A549 (cell line): ENCODE data around the gene SREK1IP1. TPM values are rescaled to one million over a fixed set of nuclear protein-coding genes. Genes with fewer than 3 reads are reported as not detected.

Experiments used
- ATAC-seq, 2 experiments: fragments of 200-7000 bp in 1 of 2; fragments of >200 bp in 1 of 2; cut with Nextera tagmentation in 1 of 2; cut with Tn5 transposase in 1 of 2; 3 replicates each; pipeline versions ENCODE4 v1.8.0 to v1.9.1; 2018 to 2020; ENCODE audit warnings: mild to moderate bottlenecking in 1 of 2, moderate library complexity in 1 of 2
- CTCF ChIA-PET: fragments of 300-600 bp; sonication (Branson Sonifier 250); formaldehyde crosslinking; extraction: SDS; loops from one replicate; lab custom pipeline; 2021; ENCODE audit warnings: antibody characterized with exemption, inconsistent platforms; lab: Yijun Ruan, JAX
- POLR2A ChIA-PET: fragments of 350-600 bp; formaldehyde crosslinking; extraction: SDS; loops from one replicate; lab custom pipeline; 2021; ENCODE audit warnings: antibody characterized with exemption, inconsistent platforms; lab: Yijun Ruan, JAX
- DNase-seq, 2 experiments: peaks; one replicate each; pipeline versions ENCODE4 v3.0.0 to v3.0.0-alpha.2; 2011 to 2016; ENCODE audit warnings: low read depth in 1 of 2, low spot score in 1 of 2
- FAIRE-seq: peaks from 2 replicates; lab custom pipeline; 2011; peaks lifted over from hg19 to GRCh38; lab: Jason Lieb, UNC
- H3K27ac ChIP-seq, 2 experiments: fragments of >200 bp; sonication (Bioruptor Twin); formaldehyde crosslinking; 3 replicates each; pipeline ENCODE4 v1.5.1; 2016 to 2017
- H3K4me1 ChIP-seq: fragments of >200 bp; sonication (Bioruptor Twin); formaldehyde crosslinking; 3 replicates; pipeline ENCODE4 v1.6.1; 2016
- H3K4me2 ChIP-seq: fragments of >200 bp; sonication (Bioruptor Twin); formaldehyde crosslinking; 3 replicates; pipeline ENCODE4 v1.6.1; 2016
- H3K4me3 ChIP-seq: fragments of >200 bp; sonication (Bioruptor Twin); formaldehyde crosslinking; 3 replicates; pipeline ENCODE4 v1.5.1; 2016
- H3K9me3 ChIP-seq: fragments of >200 bp; sonication (Bioruptor Twin); formaldehyde crosslinking; 3 replicates; pipeline ENCODE4 v1.6.1; 2016
- CBX8 ChIP-seq: fragments of 200-600 bp; sonication (generic); IDR thresholded peaks from 2 replicates; pipeline ENCODE4 v1.6.1; 2016
- CHD2 ChIP-seq: fragments of 150-350 bp; IDR thresholded peaks from 2 replicates; pipeline ENCODE4 v1.6.1; 2014; ENCODE audit warnings: low read length; ENCODE audit not compliant: partially characterized antibody
- CHD4 ChIP-seq: fragments of 200-600 bp; sonication (generic); IDR thresholded peaks from 2 replicates; pipeline ENCODE4 v1.6.1; 2016; ENCODE audit warnings: antibody characterized with exemption, mild to moderate bottlenecking, borderline replicate concordance
- EP300 ChIP-seq, 2 experiments: fragments of >200 bp; sonication (Bioruptor Twin); formaldehyde crosslinking; IDR thresholded peaks; 2 replicates in 1 of 2; 3 replicates in 1 of 2; pipeline ENCODE4 v1.6.1; 2016 to 2017
- FOSB ChIP-seq: fragments of 250-450 bp; sonication (Bioruptor Pico); IDR thresholded peaks from 2 replicates; pipeline ENCODE4 v1.5.0; 2020; ENCODE audit warnings: mild to moderate bottlenecking, moderate library complexity
- FOXS1 ChIP-seq: fragments of 250-450 bp; sonication (Bioruptor Pico); IDR thresholded peaks from 2 replicates; pipeline ENCODE4 v1.5.0; 2020; ENCODE audit warnings: mild to moderate bottlenecking, moderate library complexity
- HDAC2 ChIP-seq: fragments of 200-600 bp; sonication (generic); IDR thresholded peaks from 2 replicates; pipeline ENCODE4 v1.6.1; 2016
- HOXB5 ChIP-seq: fragments of 250-450 bp; sonication (Bioruptor Pico); IDR thresholded peaks from 2 replicates; pipeline ENCODE4 v1.5.0; 2020; ENCODE audit warnings: mild to moderate bottlenecking, moderate library complexity
- JUN ChIP-seq, 2 experiments: fragments of >200 bp; sonication (Bioruptor Twin); formaldehyde crosslinking; IDR thresholded peaks; 2 replicates in 1 of 2; 3 replicates in 1 of 2; pipeline ENCODE4 v1.6.1; 2016 to 2017
- KDM1A ChIP-seq: fragments of 200-600 bp; sonication (generic); IDR thresholded peaks from 2 replicates; pipeline ENCODE4 v1.6.1; 2016; ENCODE audit warnings: low read depth, mild to moderate bottlenecking
- MYC ChIP-seq: IDR thresholded peaks from 2 replicates; pipeline ENCODE4 v1.6.1; 2012; ENCODE audit warnings: mild to moderate bottlenecking, inconsistent platforms, low read length, improper control_type of control experiment, borderline replicate concordance
- NFE2L2 ChIP-seq: fragments of 150-350 bp; conservative IDR thresholded peaks from 2 replicates; pipeline ENCODE4 v1.6.1; 2014; ENCODE audit warnings: low read length
- NPAS2 ChIP-seq: fragments of 250-450 bp; sonication (Bioruptor Pico); IDR thresholded peaks from 2 replicates; pipeline ENCODE4 v1.8.0; 2022; ENCODE audit warnings: mild to moderate bottlenecking, moderate library complexity, borderline replicate concordance
- NR3C1 ChIP-seq: fragments of >200 bp; sonication (Bioruptor Twin); formaldehyde crosslinking; IDR thresholded peaks from 3 replicates; pipeline ENCODE4 v1.6.1; 2017
- PBX3 ChIP-seq: IDR thresholded peaks from 2 replicates; pipeline ENCODE4 v1.6.1; 2012
- PHF8 ChIP-seq: fragments of 200-600 bp; sonication (generic); IDR thresholded peaks from 2 replicates; pipeline ENCODE4 v1.6.1; 2016; ENCODE audit warnings: low read depth, mild to moderate bottlenecking, antibody characterized with exemption, moderate library complexity, borderline replicate concordance
- POLR2A ChIP-seq: IDR thresholded peaks from 2 replicates; pipeline ENCODE4 v1.6.1; 2012; ENCODE audit warnings: mild to moderate bottlenecking, low read length
- POLR2AphosphoS2 ChIP-seq: conservative IDR thresholded peaks from 2 replicates; pipeline ENCODE4 v1.6.1; 2012; ENCODE audit warnings: low read length, improper control_type of control experiment, inconsistent platforms
- RCOR1 ChIP-seq: fragments of 150-350 bp; IDR thresholded peaks from 2 replicates; pipeline ENCODE4 v1.6.1; 2014; ENCODE audit warnings: antibody characterized with exemption, low read length, low read depth
- RFX5 ChIP-seq: fragments of 450-650 bp; IDR thresholded peaks from 2 replicates; pipeline ENCODE4 v1.7.1; 2014; ENCODE audit warnings: antibody characterized with exemption, mild to moderate bottlenecking, moderate library complexity
- TFCP2L1 ChIP-seq: fragments of 250-450 bp; sonication (Bioruptor Pico); IDR thresholded peaks from 2 replicates; pipeline ENCODE4 v1.5.0; 2021; ENCODE audit warnings: mild to moderate bottlenecking
- ZC3H11A ChIP-seq: fragments of 450-650 bp; IDR thresholded peaks from 2 replicates; pipeline ENCODE4 v1.6.1; 2014; ENCODE audit warnings: antibody characterized with exemption, mild to moderate bottlenecking
- ZSCAN20 ChIP-seq: fragments of 250-450 bp; sonication (Bioruptor Pico); IDR thresholded peaks from 2 replicates; pipeline ENCODE4 v1.8.0; 2022; ENCODE audit warnings: mild to moderate bottlenecking, moderate library complexity
- WGBS: methylation state at CpG from one replicate; pipeline ENCODE4 v1.1.6; 2017; ENCODE audit errors: missing lambda C conversion rate; 5-methylcytosine and 5-hydroxymethylcytosine counted together
- polyA plus RNA-seq, 4 experiments: library from polyadenylated mRNA; depleted of rRNA in 3 of 4; stranded (reverse); fragments of >200 nt; fragmentation: RNase III in 1 of 4; extraction: RNeasy Plus Mini Kit Qiagen cat#74134 plus additional on column Dnase treatment in 1 of 4; gene quantifications; 2 replicates in 3 of 4; 3 replicates in 1 of 4; pipeline ENCODE4 v1.2.3, GENCODE V29; 2011 to 2017
- TF ChIP-seq, protein P1 (sequence below): fragments of >200 bp; sonication (Bioruptor Twin); formaldehyde crosslinking; IDR thresholded peaks from 3 replicates; pipeline ENCODE4 v1.6.1; 2016
- TF ChIP-seq, protein P2 (sequence below): IDR thresholded peaks from 2 replicates; pipeline ENCODE4 v1.6.1; 2012
- TF ChIP-seq, protein P3 (sequence below): fragments of 150-350 bp; IDR thresholded peaks from 2 replicates; pipeline ENCODE4 v1.6.1; 2014; ENCODE audit warnings: low read depth, mild to moderate bottlenecking, low read length
- TF ChIP-seq, protein P4 (sequence below): fragments of 250-450 bp; sonication (Bioruptor Pico); IDR thresholded peaks from 2 replicates; pipeline ENCODE4 v1.5.0; 2021; ENCODE audit warnings: mild to moderate bottlenecking, moderate library complexity, borderline replicate concordance

Gene SREK1IP1
- polyA plus RNA-seq, 2 of the 4 experiments (the other 2 are of a cell fraction), result 4.7 to 7.5 TPM

DNA sequence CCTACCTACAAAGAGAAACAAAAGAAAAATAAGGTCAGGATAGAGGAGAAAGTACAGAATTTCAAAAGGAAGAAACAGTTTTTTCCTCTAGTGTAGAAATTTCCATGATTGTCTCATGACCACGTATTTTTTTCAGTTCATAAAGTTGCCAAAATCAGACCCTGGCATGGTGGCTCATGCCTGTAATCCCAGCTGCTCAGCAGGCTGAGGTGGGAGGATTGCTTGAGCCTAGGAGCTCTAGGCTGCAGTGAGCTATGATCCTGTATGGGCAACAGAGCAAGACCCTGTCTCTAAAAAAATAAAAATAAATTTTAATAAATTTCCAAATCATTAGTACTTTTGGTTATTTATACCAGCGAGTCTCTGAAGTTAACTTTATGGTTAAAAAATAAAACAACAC, 38.0 kb upstream of the SREK1IP1 start:
- ChIA-PET POLR2A (no interaction called here), CTCF (interaction anchor here (1.1 kb wide), 1 partner anchor 24 kb away, joined by 3 read pairs; no protein-coding TSS in a partner anchor)
- Histone ChIP-seq H3K9me3 (no peaks in the 10 kb centered on the region), H3K4me2 (no peak overlapping the region), H3K27ac (no peak overlapping the region), H3K4me3 (no peak overlapping the region), H3K4me1 (no peaks in the 10 kb centered on the region)
- TF ChIP-seq RFX5 (no peak), ZSCAN20 (CRISPR knock-in tag) (no peak), FOSB (CRISPR knock-in tag) (no peak), NR3C1 (no peak), HDAC2 (no peak), JUN (IDR thresholded peaks at IDR 0.05) (no peak), PHF8 (no peak), MYC (no peak), CHD2 (no peak), NFE2L2 (no peak), NPAS2 (CRISPR knock-in tag) (no peak)
- TF ChIP-seq, protein P1, sequence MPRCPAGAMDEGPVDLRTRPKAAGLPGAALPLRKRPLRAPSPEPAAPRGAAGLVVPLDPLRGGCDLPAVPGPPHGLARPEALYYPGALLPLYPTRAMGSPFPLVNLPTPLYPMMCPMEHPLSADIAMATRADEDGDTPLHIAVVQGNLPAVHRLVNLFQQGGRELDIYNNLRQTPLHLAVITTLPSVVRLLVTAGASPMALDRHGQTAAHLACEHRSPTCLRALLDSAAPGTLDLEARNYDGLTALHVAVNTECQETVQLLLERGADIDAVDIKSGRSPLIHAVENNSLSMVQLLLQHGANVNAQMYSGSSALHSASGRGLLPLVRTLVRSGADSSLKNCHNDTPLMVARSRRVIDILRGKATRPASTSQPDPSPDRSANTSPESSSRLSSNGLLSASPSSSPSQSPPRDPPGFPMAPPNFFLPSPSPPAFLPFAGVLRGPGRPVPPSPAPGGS, result no peak
- TF ChIP-seq, protein P2, sequence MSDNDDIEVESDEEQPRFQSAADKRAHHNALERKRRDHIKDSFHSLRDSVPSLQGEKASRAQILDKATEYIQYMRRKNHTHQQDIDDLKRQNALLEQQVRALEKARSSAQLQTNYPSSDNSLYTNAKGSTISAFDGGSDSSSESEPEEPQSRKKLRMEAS, result no peak
- TF ChIP-seq, protein P3, sequence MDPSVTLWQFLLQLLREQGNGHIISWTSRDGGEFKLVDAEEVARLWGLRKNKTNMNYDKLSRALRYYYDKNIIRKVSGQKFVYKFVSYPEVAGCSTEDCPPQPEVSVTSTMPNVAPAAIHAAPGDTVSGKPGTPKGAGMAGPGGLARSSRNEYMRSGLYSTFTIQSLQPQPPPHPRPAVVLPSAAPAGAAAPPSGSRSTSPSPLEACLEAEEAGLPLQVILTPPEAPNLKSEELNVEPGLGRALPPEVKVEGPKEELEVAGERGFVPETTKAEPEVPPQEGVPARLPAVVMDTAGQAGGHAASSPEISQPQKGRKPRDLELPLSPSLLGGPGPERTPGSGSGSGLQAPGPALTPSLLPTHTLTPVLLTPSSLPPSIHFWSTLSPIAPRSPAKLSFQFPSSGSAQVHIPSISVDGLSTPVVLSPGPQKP, result no peak
- FAIRE-seq (no peak), ATAC-seq (no peak), DNase-seq (no peak)
- 87% methylated on average over 2 of the region's 2 CpGs for WGBS

- FAIRE-seq, result no peak
- WGBS, result 83% methylated on average over 2 of the region's 2 CpGs
- no peak overlapping the region for H3K4me3 ChIP-seq
- H3K27ac ChIP-seq, result no peak overlapping the region
- ATAC-seq, result no peak
- no peak overlapping the region for H3K4me2 ChIP-seq
- ChIA-PET POLR2A (no interaction called here), CTCF (no interaction called here)
- no peak for DNase-seq
- H3K4me1 ChIP-seq, result no peaks in the 10 kb centered on the region
- H3K9me3 ChIP-seq, result no peaks in the 10 kb centered on the region
- TF ChIP-seq, protein P2, result no peak
- no peak for TF ChIP-seq POLR2AphosphoS2
- no peak for TF ChIP-seq NFE2L2
- no peak for TF ChIP-seq ZSCAN20 (CRISPR knock-in tag)
- TF ChIP-seq HDAC2, result no peak
Measured at GRCh38 chr5:64800926-64801325, 32.4 kb upstream of the SREK1IP1 start.

- Histone ChIP-seq H3K27ac (no peak overlapping the region), H3K4me1 (peaks cover 26% of the 10 kb centered on the region), H3K9me3 (no peaks in the 10 kb centered on the region), H3K4me2 (no peak overlapping the region), H3K4me3 (no peak overlapping the region)
- POLR2A ChIA-PET, result no interaction called here
- no peak for ATAC-seq
- TF ChIP-seq CHD4, result no peak
- TF ChIP-seq EP300 (IDR thresholded peaks at IDR 0.05), result no peak
- TF ChIP-seq POLR2A, result no peak
- no peak for TF ChIP-seq PBX3
- no peak for TF ChIP-seq ZC3H11A
- TF ChIP-seq CBX8, result no peak
- no peak for TF ChIP-seq HOXB5 (CRISPR knock-in tag)
- no peak for TF ChIP-seq TFCP2L1 (CRISPR knock-in tag)
- TF ChIP-seq FOXS1 (CRISPR knock-in tag), result no peak
- TF ChIP-seq RCOR1, result no peak
- no peak for TF ChIP-seq KDM1A
- TF ChIP-seq NR3C1, result no peak
- TF ChIP-seq, protein P2, result no peak
- TF ChIP-seq MYC, result no peak
- TF ChIP-seq JUN (IDR thresholded peaks at IDR 0.05), result no peak
- TF ChIP-seq, protein P4, sequence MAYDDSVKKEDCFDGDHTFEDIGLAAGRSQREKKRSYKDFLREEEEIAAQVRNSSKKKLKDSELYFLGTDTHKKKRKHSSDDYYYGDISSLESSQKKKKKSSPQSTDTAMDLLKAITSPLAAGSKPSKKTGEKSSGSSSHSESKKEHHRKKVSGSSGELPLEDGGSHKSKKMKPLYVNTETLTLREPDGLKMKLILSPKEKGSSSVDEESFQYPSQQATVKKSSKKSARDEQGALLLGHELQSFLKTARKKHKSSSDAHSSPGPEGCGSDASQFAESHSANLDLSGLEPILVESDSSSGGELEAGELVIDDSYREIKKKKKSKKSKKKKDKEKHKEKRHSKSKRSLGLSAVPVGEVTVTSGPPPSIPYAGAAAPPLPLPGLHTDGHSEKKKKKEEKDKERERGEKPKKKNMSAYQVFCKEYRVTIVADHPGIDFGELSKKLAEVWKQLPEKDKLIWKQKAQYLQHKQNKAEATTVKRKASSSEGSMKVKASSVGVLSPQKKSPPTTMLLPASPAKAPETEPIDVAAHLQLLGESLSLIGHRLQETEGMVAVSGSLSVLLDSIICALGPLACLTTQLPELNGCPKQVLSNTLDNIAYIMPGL (CRISPR knock-in tag), result no peak
- CTCF ChIA-PET, result interaction anchor here (1.1 kb wide), 1 partner anchor 14 kb away, joined by 4 read pairs; no protein-coding TSS in a partner anchor
- no peak for FAIRE-seq
- no peak for DNase-seq
Measured at GRCh38 chr5:64796301-64796700, 27.8 kb upstream of the SREK1IP1 start.
